Astrocyte of the hippocampus (primary cell): Measurements from ENCODE around the gene TAF10.
A peak's percentile ranks its signal among the peaks of the same experiment; 100 is the strongest.

Experiments
- DNase-seq: peaks from one replicate; pipeline ENCODE4 v3.0.0; 2011; ENCODE audit warnings: low read depth, low spot score

The TAF10 gene

DNA sequence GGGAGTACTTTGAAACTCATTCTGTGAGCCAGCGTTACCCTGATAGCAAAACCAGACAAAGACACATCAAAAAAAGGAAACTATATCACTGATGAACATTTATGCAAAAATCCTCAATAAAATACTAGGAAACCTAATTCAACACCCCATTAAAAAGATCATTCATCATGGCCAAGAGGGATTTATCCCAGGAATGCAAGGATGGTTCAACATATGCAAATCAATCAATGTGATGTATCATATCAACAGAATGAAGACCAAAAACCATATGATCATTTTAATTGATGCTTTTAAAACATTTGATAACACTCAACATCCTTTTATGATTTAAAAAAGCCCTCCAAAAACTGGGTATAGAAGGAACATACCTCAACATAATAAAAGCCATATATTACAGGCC lies 28.4 kb downstream of the TAF10 start:
- no peak for DNase-seq

- no peak for DNase-seq
These were observed 32.3 kb downstream of the TAF10 start for GRCh38 chr11:6579681-6580080.

GRCh38 chr11:6578134-6578533 lies 33.9 kb downstream of the TAF10 start:
- DNase-seq, result no peak

- peak; percentile 95 for DNase-seq
These were observed 35.3 kb downstream of the TAF10 start for GRCh38 chr11:6576471-6577373.

DNA sequence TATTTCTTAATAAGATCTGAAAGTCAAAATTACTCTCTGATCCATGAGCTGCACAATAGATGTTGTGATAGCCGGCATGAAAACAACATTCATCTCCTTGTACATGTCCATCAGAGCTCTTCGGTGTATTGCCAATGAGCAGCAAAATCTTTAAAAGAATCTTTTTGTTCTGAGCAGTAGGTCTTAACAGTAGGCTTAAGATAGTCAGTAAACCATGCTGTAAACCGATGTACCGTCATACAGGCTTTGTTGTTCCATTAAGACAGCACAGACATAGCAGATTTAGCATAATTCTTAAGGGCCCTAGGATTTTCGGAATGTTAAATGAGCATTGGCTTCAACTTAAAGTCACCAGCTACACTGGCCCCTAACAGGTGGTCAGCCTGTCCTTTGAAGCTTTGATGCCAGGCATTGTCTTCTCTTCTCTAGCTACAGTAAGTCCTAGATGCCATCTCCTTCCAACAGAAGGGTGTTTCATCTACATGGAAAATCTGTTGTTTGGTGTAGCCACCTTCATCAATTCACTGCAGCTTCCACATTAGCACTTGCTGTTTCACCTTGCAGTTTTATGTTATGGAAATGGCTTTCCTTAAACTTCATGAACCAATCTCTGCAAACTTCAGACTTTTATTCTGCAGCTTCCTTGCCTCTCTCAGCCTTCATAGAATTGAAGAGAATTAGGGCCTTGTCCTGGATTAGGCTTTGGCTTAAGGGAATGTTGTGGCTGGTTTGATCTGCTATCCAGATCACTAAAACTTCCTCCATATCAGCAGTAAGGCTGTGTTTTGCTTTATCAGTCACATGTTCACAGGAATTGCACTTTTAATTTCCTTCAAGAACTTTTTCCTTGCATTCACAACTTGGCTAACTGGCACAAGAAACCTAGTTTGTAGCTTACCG lies 37.0 kb downstream of the TAF10 start:
- no peak for DNase-seq

DNA sequence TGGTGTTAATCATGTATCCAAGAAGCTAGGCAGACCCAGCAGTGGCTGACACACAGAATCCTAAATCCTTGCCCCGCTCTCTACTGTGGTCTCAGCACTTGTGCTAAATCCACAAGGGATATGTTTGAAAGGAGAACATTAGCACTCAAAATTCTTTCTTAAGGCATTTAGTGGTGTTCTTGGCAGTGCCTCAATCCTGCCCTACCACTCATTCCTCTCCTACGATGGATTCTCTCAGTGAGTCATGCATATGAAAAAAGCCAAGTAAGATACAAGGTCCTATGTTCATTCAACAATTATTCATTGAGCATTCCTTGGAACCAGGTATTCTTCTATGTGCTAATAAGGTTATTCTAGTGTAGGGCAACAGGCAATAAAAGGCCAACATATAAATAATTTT lies 39.8 kb downstream of the TAF10 start:
- DNase-seq, result peak; percentile 90

DNA sequence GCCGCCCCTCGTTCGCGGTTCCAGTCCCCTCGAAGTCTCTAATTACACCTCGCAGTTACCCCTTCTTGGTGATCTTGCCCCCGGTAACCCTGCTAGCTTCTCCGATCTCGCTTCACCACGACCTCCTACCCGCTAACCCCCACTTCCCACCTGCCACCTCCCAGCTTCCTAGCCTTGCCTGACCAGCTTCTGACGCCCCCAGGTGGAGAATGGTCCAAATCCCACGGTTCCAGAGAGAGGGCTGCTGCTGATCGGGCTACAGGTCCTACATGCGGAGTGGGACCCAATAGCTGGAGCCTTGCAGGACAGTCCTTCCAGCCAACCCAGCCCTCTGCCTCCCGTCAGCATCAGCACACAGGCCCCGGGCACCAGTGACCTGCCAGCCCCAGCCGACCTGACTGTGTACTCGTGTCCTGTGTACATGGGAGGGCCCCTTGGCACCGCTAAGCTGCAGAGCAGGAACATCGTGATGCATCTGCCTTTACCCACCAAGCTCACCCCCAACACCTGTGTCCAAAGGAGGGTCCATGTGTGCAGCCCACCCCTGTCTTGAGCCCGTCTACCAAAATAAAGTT lies 40.5 kb downstream of the TAF10 start:
- DNase-seq, result no peak

DNA sequence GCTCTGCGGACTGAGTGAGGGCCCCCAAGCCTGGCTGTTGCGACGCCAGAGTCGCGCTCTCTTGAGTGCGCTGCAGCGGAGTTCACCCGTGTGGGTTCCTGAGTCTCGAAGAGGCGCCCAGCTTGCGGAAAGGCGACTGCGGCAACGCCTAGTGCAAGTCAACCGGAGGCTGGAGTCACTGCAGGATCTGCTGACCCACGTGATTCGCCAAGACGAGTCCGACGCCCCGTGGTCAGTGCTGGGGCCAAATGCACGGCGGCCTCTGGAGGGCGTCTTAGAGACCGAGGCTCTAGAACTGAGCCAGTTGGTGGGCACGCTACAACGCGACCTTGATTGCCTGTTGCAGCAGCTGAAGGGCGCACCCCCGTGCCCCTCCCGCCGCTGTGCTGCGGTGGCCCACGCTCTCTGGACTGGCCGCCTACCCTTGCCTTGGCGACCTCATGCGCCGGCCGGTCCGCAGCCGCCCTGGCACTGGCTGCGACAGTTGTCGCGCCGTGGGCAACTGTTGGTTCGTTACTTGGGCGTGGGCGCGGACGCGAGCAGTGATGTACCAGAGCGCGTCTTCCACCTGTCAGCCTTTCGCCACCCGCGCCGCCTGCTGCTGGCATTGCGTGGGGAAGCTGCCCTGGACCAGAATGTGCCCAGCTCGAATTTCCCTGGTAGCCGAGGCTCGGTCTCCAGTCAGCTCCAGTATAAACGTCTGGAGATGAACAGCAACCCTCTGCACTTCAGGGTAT lies 41.2 kb downstream of the TAF10 start:
- DNase-seq, result no peak

GRCh38 chr11:6569706-6570105 lies 42.3 kb downstream of the TAF10 start:
- no peak for DNase-seq

GRCh38 chr11:6568191-6568918 lies 43.7 kb downstream of the TAF10 start:
- peak; percentile 93 for DNase-seq

- DNase-seq, result no peak
These were observed 44.7 kb downstream of the TAF10 start for GRCh38 chr11:6567371-6567745.

- peak; percentile 51 for DNase-seq
These were observed 45.2 kb downstream of the TAF10 start for GRCh38 chr11:6566704-6567370.

GRCh38 chr11:6565988-6566703 lies 45.9 kb downstream of the TAF10 start:
- DNase-seq, result no peak

DNA sequence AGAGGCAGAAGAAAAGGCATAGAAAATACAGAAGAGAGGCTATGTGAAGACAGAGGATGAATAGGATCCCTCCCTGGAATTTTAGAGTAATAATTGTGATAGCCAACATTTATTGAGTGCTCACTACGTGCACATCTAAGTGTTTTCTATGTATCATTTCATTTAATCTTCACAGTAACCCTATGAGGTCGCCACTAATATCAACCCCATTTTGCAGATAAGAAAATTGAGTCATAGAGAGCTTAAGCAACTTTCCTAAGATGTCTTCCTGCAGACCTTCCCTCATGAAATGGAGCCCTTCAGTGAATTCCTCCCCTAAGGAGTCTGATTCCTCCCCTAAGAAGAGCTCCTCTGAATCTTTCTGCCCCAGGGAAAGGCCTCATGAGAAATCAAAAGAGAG lies 46.7 kb downstream of the TAF10 start:
- DNase-seq, result no peak

- DNase-seq, result no peak
These were observed 48.3 kb downstream of the TAF10 start for GRCh38 chr11:6563667-6564066.

DNA sequence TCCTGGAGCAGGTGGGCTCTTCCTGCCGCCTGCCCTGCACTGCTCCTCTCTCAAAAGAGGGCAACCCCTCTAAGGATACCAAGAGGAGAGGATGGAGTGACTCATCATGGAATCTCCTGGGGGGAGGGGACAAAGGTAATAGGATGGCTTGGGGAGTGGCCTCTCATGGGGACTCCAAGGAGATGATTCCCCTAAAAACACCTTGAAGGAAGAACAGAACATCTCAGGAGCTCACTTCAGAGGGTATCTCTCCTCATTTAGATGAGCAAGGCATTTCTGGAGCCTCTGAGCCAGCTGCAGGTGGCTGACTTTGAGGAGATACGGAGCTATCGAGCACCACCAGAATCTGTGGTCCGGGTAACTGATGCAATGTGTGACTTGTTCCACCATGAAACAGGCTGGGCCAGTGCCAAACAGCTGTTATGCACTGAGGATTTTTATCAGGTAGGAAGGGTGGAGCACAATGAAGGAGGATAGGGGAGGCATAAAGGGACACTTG lies 48.8 kb downstream of the TAF10 start:
- DNase-seq, result no peak

GRCh38 chr11:6561288-6561687 lies 50.7 kb downstream of the TAF10 start:
- DNase-seq, result no peak
